SK-N-SH treated with all-trans-retinoic acid at 6 μM for 48 hours (cell line): ENCODE measurements around the gene CAD.

Source experiments
- BACH2 ChIP-seq: fragments of 250-450 bp; sonication (Bioruptor Pico); IDR thresholded peaks from 2 replicates; pipeline ENCODE4 v1.9.0; 2021; ENCODE audit warnings: mild to moderate bottlenecking, borderline replicate concordance
- CSDC2 ChIP-seq: fragments of 250-450 bp; sonication (Bioruptor Pico); IDR thresholded peaks from 2 replicates; pipeline ENCODE4 v1.5.0; 2020; ENCODE audit warnings: mild to moderate bottlenecking, moderate library complexity
- ESRRG ChIP-seq: fragments of 250-450 bp; sonication (Bioruptor Pico); IDR thresholded peaks from 2 replicates; pipeline ENCODE4 v1.6.1; 2021; ENCODE audit warnings: mild to moderate bottlenecking
- GLIS3 ChIP-seq: fragments of 250-450 bp; sonication (Bioruptor Pico); IDR thresholded peaks from 2 replicates; pipeline ENCODE4 v1.5.0; 2020; ENCODE audit warnings: mild to moderate bottlenecking, moderate library complexity
- RARB ChIP-seq: fragments of 250-450 bp; sonication (Bioruptor Pico); IDR thresholded peaks from 2 replicates; pipeline ENCODE4 v1.8.0; 2021; ENCODE audit warnings: mild to moderate bottlenecking, moderate library complexity
- ZFP3 ChIP-seq: fragments of 250-450 bp; sonication (Bioruptor Pico); IDR thresholded peaks from 2 replicates; pipeline ENCODE4 v1.5.0; 2020; ENCODE audit warnings: mild to moderate bottlenecking, moderate library complexity
- TF ChIP-seq, protein P1 (sequence below): fragments of 250-450 bp; sonication (Bioruptor Pico); IDR thresholded peaks from 2 replicates; pipeline ENCODE4 v1.5.0; 2020; ENCODE audit warnings: mild to moderate bottlenecking, moderate library complexity
- TF ChIP-seq, protein P2 (sequence below): fragments of 250-450 bp; sonication (Bioruptor Pico); IDR thresholded peaks from 2 replicates; pipeline ENCODE4 v1.8.0; 2020; ENCODE audit warnings: mild to moderate bottlenecking, moderate library complexity, borderline replicate concordance

DNA sequence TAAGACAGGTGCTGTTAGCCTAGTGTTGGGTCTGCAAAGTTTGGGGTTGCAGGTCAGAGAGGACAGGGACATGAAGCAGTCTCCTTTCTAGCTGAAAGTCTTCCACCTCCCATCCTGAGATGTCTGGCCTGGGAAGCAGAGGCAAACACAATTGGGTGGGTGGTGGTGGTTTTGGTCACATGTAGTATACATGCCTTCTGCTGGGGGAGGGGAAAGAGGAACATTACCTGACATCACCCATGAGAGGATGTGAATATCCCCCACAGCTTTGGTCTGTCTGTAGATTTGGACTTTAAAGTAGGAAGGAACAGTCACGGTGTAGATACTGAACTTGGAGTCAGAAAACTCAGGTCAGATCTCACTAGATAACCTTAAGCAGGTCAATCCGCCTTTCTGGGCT, 53.5 kb downstream of the CAD start:
- TF ChIP-seq, protein P1, sequence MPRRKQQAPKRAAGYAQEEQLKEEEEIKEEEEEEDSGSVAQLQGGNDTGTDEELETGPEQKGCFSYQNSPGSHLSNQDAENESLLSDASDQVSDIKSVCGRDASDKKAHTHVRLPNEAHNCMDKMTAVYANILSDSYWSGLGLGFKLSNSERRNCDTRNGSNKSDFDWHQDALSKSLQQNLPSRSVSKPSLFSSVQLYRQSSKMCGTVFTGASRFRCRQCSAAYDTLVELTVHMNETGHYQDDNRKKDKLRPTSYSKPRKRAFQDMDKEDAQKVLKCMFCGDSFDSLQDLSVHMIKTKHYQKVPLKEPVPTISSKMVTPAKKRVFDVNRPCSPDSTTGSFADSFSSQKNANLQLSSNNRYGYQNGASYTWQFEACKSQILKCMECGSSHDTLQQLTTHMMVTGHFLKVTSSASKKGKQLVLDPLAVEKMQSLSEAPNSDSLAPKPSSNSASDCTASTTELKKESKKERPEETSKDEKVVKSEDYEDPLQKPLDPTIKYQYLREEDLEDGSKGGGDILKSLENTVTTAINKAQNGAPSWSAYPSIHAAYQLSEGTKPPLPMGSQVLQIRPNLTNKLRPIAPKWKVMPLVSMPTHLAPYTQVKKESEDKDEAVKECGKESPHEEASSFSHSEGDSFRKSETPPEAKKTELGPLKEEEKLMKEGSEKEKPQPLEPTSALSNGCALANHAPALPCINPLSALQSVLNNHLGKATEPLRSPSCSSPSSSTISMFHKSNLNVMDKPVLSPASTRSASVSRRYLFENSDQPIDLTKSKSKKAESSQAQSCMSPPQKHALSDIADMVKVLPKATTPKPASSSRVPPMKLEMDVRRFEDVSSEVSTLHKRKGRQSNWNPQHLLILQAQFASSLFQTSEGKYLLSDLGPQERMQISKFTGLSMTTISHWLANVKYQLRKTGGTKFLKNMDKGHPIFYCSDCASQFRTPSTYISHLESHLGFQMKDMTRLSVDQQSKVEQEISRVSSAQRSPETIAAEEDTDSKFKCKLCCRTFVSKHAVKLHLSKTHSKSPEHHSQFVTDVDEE (CRISPR knock-in tag) = no peak
- TF ChIP-seq CSDC2 (CRISPR knock-in tag) = no peak
- no peak for TF ChIP-seq ZFP3 (CRISPR knock-in tag)
- no peak for TF ChIP-seq BACH2
- no peak for TF ChIP-seq RARB
- TF ChIP-seq GLIS3 (CRISPR knock-in tag) = no peak
- TF ChIP-seq ESRRG (CRISPR knock-in tag) = no peak
- TF ChIP-seq, protein P2, sequence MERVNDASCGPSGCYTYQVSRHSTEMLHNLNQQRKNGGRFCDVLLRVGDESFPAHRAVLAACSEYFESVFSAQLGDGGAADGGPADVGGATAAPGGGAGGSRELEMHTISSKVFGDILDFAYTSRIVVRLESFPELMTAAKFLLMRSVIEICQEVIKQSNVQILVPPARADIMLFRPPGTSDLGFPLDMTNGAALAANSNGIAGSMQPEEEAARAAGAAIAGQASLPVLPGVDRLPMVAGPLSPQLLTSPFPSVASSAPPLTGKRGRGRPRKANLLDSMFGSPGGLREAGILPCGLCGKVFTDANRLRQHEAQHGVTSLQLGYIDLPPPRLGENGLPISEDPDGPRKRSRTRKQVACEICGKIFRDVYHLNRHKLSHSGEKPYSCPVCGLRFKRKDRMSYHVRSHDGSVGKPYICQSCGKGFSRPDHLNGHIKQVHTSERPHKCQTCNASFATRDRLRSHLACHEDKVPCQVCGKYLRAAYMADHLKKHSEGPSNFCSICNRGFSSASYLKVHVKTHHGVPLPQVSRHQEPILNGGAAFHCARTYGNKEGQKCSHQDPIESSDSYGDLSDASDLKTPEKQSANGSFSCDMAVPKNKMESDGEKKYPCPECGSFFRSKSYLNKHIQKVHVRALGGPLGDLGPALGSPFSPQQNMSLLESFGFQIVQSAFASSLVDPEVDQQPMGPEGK = no peak
